NCI-H2081 treated with DMSO at 0.1 percent for 48 hours (cell line): ENCODE measurements around the gene PFKFB2.

Experiments used
- DNase-seq: peaks from one replicate; lab custom pipeline; 2025; lab: John Stamatoyannopoulos, UW

Gene PFKFB2

DNA sequence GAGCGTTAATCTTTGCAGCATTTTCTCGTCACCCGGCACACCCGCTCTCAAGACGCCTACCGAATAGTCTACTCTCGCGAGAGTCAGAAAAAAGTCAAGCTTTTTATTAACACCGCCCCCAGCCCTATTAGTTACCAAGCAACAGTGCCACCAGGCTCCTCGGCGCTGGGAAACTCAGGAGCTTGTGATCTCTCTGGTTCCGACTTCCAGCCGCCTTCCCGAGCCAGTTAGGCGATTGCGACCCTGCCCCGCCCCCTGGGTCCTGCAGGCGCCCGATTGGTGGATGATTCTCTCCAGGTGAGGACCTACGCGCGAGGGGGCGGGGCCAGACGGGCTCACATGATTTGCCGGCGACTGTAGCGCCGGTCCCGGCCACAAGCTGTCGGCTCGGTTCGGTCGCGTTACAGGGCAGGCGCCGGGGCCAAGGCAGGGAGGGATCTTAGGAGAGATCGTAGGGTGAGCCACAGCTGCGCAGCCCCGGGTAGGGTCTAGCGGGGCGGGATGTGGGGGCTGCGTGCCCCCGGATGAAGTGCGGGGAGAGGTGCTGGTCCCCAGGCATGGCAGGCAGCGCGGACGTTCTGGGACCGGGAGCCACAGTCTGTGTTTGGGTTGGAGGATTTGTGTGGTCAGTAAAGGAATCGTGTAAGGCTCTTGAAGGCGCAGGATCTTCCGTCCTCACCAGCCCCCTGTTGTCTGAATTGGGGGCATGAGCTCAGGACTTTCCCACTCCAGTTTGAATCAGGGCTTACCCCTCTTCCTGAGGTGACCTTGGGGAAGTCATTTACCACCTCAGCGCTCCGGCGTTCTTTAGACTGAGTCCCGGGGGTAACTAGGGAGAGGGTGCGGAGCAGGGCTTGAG is at the start of gene PFKFB2:
Gene PFKFB2, plus strand, starts transcription at position 365 of the 859 bp plus-strand sequence. CDS start 1,443 bp downstream, outside the sequence.
- peak; percentile 98 for DNase-seq

DNA sequence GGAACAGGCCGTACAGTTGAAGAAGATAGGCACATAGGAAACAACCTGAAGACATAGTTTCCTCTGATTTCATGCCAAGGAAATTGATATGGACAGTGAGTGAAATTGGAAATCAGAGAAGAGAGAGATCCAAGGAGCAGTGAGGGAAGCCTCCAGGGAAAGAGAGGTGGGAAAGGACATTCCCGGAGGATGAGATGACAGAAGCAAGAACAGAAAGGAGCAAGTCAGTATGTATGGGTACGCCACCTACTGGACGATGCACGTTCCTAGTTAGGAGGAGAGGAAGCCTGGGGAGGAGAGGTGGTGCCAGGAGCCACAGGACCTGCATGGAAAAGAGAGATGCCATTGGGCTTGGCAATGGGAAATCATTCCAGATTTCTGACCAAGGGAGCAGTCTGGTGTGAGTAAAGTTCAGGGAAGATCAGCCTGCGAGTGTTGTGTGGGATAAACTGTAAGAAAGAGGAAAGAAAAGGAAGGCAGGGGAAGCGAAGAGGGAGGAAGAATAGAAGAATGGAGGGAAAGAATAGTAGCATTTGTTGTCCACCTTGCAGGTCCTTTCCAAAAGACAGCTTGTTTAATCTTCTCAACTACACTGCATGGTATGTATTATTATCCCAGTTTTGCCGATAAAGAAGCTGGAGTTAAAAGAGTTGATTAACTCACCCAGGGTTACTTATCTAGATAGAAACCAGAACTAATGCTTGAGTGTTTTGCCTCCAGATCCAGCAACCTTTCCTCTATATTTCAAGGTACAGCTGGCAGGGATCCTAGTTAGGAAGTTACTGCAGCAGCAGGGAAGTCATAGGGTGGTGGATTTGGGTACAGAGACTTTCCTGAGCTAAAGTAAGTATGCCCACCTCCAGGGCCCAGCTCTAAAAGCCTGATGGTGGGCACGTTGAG is 47.9 kb upstream of the PFKFB2 start:
- no peak for DNase-seq

GRCh38 chr1:207006083-207006482 is 47.0 kb upstream of the PFKFB2 start:
- no peak for DNase-seq

GRCh38 chr1:207006914-207007313 is 46.2 kb upstream of the PFKFB2 start:
- no peak for DNase-seq

DNA sequence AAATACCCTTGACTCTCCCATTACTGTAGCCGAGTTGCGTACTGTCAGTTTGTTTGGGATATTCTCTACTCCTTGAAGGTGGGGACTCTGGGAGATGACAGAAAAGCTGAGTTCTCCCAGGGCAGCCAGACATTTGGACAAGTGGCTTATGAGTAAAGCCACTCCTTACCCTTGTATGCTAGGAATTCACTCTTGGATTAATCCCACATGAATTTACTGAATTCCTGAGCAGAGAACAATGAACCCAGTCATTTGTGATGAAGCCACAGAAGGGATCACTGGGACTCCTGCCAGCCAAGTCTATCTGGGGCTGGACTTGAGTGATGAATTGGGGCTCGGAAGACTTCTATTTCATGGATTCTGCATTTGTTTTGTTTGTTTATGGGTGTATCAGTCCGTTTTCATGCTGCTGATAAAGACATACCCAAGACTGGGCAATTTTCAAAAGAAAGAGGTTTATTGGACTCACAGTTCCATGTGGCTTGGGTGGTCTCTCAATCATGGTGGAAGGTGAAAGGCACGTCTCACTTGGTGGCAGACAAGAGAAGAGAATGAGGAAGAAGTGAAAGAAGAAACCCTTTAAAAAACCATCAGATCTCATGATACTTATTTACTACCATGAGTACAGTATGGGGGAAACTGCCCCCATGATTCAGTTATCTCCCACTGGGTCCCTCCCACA is 45.6 kb upstream of the PFKFB2 start:
- DNase-seq = no peak

DNA sequence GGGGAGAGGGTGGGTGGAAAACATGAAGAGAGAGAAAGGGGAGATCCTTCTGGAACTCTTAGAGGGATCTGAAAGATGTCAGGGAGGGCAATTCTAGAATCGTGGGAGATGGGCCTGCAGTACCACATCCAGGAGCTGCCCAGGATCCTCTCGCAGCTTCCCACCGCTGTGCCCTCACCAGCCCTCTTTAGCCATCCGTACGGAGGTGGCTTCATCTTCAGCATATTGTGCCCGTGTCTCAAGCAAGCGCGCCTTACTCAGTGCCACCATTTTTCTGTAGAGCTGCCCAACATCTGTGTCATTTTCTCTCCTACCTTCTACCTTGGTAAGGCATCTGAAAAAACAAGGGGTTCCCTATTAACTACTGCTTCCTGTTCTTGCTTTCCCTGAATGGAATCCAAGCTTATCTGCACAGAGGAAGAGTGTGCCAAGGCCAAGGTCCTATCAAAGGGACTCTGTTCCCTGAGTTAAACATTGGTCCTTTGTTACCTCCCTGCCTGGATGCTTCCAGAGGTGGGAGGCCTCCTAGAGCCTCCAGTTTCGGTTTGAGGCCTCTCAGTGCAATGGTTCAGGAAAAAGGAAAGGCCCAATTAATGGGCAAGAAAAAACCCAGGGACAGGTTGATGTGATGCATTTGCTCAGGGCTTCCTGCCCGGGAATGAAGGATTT is 43.8 kb upstream of the PFKFB2 start:
- DNase-seq = no peak

DNA sequence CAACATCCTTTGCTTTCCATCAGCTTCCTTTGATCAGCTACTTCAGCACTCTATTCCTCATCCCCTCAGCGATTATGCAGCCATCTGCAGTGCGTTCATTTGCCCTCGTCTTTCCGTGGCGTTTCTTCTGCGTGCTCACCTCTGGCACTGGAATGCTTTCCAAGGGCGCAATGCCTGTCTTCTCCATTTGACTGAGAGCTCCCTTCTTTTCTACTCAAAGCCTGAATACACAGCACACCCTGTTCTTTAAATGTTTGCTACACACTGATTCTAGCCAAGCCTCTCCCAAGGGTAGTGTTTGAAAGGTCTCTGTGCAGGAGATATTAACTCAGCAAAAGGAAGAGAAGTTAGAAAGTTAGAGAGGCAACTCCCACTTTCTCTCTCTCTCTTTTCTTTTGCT is 43.1 kb upstream of the PFKFB2 start:
- no peak for DNase-seq

GRCh38 chr1:207010726-207011125 is 42.3 kb upstream of the PFKFB2 start:
- DNase-seq = no peak

- no peak for DNase-seq
These were observed 39.6 kb upstream of the PFKFB2 start for GRCh38 chr1:207013321-207014085.

GRCh38 chr1:207014728-207015127 is 38.3 kb upstream of the PFKFB2 start:
- no peak for DNase-seq

- DNase-seq = no peak
These were observed 37.3 kb upstream of the PFKFB2 start for GRCh38 chr1:207015791-207016190.

DNA sequence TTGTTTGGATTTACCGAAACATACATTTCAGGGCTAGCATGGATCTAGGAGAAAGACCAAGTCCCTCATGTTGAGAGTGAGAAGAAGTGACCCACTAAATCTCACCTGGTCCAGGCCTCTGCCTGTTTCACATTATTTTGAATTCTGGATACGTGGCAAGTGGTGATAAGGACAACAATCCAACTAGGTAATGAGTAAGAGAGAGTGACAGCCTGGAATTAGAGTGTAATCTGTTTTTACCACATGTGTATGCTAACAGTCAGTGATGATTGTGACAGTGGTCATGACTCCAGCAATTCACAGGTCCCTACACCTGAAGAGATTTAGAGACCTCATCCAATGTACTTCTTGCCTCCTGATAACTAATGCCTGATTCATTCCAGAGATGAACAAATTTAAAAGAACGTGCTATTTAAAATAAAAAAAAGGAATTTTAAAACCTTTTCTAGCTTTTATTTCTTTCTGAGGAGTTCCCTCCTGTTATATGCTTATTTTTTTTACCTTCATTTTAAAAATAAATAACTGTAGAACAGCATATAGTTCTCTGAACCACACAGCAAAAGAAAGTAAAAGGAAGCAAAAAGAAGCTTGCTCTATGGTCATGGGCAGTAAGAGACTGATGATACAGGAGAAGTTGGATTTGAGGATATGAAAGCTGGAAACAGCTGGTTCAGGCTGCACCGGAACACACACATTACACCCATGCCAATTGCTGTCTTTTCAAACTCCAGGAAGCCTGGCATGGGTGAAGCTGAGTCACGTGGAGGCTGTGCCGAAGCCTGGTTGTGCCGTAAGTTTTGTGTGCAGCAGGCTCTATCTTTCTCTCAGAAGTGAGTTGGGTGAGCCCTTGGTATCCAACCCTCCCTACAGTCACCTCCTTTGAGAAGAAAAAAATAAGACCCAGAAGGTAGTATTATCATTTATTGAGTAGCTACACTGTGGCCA is 35.2 kb upstream of the PFKFB2 start:
- DNase-seq = no peak

- no peak for DNase-seq
These were observed 34.4 kb upstream of the PFKFB2 start for GRCh38 chr1:207018707-207019106.

DNA sequence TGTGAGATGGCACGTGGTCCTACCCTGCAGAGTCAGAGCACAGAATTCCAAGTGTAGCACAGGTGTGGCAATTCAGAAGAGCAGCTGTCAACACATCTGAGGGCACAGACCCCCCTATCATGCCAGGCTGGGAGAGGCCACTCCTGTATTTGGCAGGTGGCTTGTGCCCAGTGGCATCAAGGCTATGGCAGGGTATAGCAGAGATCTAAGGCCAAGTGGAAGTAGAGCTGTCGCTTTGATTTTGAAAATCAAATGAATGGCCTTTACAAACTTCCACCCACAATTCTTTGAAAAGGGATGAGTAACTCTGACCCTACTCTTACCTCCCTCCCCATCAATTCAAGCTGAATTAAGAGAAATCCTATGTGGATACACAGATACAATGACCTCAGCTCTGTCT is 33.9 kb upstream of the PFKFB2 start:
- no peak for DNase-seq

DNA sequence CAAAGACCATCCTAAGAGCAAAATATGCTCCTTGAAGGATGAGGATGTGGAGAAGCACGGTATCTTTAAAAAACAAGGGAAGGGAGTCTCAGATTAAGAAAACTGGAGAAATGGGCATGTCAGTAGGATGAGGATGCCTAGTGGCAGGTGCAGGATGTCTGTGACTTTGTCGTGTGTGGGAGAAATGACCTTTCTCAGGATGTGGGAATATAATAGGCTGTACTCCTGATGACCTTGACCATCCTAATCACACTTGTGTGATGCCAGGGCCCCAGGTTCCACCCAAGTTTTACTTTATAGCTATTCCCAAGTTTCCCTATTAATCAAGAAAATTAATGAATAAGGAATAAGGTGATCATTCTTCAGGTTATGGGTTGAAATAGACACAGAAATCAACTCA is 33.4 kb upstream of the PFKFB2 start:
- no peak for DNase-seq

GRCh38 chr1:207020065-207020708 is 32.9 kb upstream of the PFKFB2 start:
- no peak for DNase-seq

- no peak for DNase-seq
These were observed 32.4 kb upstream of the PFKFB2 start for GRCh38 chr1:207020709-207021107.

DNA sequence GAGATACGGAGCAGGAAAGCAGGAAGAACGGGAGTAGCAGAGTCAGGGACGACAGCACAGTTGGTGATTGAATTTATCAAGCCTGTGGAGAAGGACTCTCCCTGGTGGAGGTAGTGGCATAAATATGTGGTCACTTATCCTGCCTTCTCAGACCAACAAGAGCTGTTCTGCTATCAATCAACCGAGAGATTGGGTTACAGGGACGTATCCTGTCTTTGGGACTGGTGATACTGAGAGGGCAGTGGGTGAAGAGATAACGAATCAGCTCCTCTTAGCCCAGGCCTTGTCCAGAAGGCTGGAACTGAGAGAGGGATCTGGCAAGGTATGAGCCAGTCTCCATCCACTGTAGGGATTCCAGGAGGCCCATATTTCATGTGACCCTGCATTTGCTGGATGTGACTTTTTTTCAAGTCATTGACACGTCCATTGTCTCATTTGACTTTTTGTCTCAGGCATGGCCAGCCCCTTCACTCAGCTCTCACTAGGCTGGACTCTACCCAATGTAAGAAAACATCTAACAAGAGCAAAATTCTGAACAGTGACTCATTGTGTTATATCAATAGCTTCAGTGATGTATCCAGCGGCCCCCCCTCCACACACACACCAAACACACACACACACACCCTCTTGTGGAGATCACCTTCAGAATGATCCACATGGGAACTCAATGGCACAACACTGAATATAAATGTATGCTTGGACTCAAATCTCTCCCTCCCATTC is 31.8 kb upstream of the PFKFB2 start:
- no peak for DNase-seq
